Measurements from ENCODE around the gene PLK5.
"Not testable (repeated sequence)": the region's sequence is repeated elsewhere in the genome, so short reads cannot be mapped to it uniquely, and the experiment has no call there.

Gene PLK5, protein sequence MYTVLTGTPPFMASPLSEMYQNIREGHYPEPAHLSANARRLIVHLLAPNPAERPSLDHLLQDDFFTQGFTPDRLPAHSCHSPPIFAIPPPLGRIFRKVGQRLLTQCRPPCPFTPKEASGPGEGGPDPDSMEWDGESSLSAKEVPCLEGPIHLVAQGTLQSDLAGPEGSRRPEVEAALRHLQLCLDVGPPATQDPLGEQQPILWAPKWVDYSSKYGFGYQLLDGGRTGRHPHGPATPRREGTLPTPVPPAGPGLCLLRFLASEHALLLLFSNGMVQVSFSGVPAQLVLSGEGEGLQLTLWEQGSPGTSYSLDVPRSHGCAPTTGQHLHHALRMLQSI

DNA sequence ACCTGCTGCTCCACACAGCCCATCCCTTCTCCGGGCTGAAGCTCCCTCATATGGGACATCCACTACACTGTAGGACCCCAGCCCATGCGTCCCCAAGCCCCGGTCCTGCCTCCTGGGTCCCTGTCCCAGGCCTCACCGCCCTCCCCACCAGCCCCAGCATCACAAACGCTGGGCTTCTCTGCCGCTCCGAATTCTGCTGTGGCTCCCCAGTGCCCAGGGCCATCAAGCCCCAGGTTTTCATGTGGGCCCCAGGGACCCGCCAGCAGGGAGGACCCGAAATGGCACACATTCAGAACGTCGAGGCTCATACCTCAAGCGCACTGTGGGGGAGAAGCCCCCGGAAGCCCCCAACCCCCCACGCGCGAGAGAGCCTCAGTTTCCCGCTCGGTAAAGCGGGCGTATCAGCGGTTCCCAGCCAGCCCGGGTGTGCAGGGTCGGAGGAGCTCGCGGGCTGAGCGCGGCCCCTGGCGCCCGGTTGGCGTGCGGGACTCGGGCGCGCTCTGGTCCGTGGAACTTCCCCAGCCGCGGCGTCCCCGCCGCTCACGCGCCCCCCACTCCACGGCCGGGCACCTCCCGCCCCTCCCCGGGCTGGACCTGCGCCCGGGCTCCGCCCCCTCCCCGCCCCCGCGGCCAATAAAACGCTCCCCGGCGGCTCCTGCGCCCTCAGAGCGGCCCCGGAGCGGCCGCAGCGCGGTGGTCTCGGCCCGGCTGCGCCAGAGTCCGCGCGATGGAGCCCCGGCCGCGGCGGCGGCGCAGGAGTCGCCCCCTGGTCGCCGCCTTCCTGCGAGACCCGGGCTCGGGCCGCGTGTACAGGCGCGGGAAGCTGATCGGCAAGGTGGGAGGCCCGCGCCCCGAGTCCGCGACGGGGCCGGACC, at the start of gene PLK5:
TSS of gene PLK5 (plus strand) at position 666 of the 875 bp plus-strand sequence. CDS start 2,920 bp downstream, outside the sequence.
- Histone ChIP-seq H3K9me3 (ENCODE audit: control insufficient read depth, low read length) (no peaks in the 10 kb centered on the region), H3K27ac (no peak within 1 kb of the TSS), H3K4me3 (ENCODE audit: low read depth, low read length) (no peak within 1 kb of the TSS), H3K4me1 (no peaks in the 10 kb centered on the region), H3K27me3 (ENCODE audit: control insufficient read depth, insufficient read depth, low read length) (no peaks in the 10 kb centered on the region), H3K9ac (no peak within 1 kb of the TSS), H2AFZ (no peak within 1 kb of the TSS), H3K79me2 (no peaks in the 10 kb centered on the region), H3K4me2 (ENCODE audit: low read length) (peak within 1 kb of the TSS; percentile 35), H3K36me3 (ENCODE audit: control insufficient read depth, insufficient read depth, low read length) (no peaks in the 10 kb centered on the region)
- TF ChIP-seq, protein P1, sequence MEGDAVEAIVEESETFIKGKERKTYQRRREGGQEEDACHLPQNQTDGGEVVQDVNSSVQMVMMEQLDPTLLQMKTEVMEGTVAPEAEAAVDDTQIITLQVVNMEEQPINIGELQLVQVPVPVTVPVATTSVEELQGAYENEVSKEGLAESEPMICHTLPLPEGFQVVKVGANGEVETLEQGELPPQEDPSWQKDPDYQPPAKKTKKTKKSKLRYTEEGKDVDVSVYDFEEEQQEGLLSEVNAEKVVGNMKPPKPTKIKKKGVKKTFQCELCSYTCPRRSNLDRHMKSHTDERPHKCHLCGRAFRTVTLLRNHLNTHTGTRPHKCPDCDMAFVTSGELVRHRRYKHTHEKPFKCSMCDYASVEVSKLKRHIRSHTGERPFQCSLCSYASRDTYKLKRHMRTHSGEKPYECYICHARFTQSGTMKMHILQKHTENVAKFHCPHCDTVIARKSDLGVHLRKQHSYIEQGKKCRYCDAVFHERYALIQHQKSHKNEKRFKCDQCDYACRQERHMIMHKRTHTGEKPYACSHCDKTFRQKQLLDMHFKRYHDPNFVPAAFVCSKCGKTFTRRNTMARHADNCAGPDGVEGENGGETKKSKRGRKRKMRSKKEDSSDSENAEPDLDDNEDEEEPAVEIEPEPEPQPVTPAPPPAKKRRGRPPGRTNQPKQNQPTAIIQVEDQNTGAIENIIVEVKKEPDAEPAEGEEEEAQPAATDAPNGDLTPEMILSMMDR (IDR thresholded peaks at IDR 0.05), result no peak

DNA sequence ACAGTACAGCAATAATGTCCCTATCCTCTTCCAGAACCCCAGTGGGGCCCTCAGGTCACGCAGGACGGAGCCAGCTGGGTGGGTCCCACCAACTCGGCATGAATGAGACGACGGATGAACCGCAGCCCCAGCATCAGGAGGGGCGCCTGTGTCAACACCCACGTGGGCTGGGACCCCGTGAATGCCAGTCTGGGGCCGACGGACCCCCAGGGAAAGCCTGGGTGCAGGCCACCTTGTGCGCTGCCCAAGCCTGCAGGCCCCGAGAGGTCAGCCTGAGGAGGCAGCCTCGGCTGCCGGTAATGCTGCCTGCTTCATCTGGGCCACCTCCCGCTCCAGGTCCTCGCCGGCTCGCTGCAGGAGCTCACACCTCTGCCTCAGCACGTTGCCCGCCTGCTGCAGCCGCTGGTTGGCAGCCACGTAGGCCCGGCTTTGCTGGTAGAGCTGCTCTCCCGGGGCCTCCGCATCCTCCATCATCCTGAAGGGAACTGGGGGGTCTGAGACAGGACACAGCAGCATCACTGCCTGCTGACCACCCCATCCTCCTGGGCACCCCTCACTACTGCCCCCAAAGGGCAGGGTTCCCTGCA, 49.0 kb upstream of the PLK5 start:
- TF ChIP-seq, protein P1 (IDR thresholded peaks at IDR 0.05), result no peak
- Histone ChIP-seq H3K9me3 (ENCODE audit: control insufficient read depth, low read length) (no peaks in the 10 kb centered on the region), H3K36me3 (ENCODE audit: control insufficient read depth, insufficient read depth, low read length) (no peaks in the 10 kb centered on the region), H3K27ac (no peak overlapping the region), H2AFZ (no peak overlapping the region), H3K79me2 (no peaks in the 10 kb centered on the region), H3K4me3 (ENCODE audit: low read depth, low read length) (no peak overlapping the region), H3K9ac (no peak overlapping the region), H3K27me3 (ENCODE audit: control insufficient read depth, insufficient read depth, low read length) (no peaks in the 10 kb centered on the region), H3K4me1 (peaks cover 6% of the 10 kb centered on the region), H3K4me2 (ENCODE audit: low read length) (no peak overlapping the region)

DNA sequence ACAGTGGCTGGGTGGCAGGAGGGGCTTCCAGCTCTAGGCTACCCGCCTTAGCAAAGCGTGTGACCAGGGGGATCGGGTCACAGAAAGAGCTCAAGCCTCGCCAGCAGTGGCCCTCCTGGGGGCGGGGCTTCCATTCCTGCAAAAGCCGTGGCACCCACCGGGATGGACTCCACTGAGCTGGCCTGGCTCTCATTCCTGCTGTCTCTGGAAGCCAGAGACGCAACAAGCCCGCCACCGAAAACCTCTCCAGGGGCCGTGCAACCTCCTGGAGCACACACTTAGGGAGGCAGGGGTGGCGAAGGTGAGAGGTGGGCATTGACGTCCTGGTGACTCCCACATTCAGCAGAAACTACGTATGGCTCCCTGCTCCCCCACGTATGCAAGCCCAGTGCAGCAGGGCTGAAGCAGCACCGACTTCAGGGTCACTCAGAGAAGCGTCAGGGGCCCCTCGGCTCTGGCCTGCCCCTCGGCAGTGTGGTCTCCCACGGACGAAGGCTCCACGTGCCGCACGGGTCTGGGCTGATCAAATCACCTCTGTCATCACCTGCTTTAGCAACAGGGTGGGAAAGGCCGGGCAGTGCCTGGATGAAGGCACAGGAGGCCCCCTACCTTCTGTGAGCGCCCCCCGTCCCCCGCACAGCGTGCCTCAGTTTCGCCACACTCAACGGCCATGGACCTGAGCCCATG, 48.0 kb upstream of the PLK5 start:
- peaks cover 4% of the 10 kb centered on the region for H3K4me1 ChIP-seq

DNA sequence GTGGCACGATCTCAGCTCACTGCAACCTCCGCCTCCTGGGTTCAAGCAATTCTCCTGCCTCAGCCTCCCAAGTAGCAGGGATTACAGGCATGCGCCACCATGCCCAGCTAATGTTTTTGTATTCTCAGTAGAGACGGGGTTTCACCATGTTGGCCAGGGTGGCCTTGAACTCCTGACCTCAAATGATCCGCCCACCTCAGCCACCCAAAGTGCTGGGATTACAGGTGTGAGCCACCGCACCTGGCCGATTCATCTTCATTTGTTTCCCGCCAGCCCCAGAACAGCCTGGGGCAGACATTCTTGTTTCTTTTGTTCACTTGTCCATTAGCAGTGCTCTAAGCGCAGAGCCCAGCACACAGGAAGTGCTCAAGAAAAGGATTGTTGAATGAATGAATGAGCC, 46.8 kb upstream of the PLK5 start:
- not testable (repeated sequence) for H3K9ac ChIP-seq; H3K36me3 ChIP-seq (ENCODE audit: control insufficient read depth, insufficient read depth, low read length); H3K4me1 ChIP-seq; H3K4me3 ChIP-seq (ENCODE audit: low read depth, low read length); H3K27me3 ChIP-seq (ENCODE audit: control insufficient read depth, insufficient read depth, low read length); H3K79me2 ChIP-seq; H3K27ac ChIP-seq; H3K4me2 ChIP-seq (ENCODE audit: low read length); H3K9me3 ChIP-seq (ENCODE audit: control insufficient read depth, low read length); H2AFZ ChIP-seq

More for the DNA sequence above, 48.0 kb upstream of the PLK5 start:
- Histone ChIP-seq H3K79me2 (no peaks in the 10 kb centered on the region), H3K36me3 (ENCODE audit: control insufficient read depth, insufficient read depth, low read length) (no peaks in the 10 kb centered on the region), H3K4me3 (ENCODE audit: low read depth, low read length) (no peak overlapping the region), H3K4me2 (ENCODE audit: low read length) (no peak overlapping the region), H2AFZ (no peak overlapping the region), H3K27me3 (ENCODE audit: control insufficient read depth, insufficient read depth, low read length) (no peaks in the 10 kb centered on the region), H3K9me3 (ENCODE audit: control insufficient read depth, low read length) (no peaks in the 10 kb centered on the region), H3K27ac (no peak overlapping the region), H3K9ac (no peak overlapping the region)
- TF ChIP-seq, protein P1 (IDR thresholded peaks at IDR 0.05), result no peak
